Measurements from ENCODE around the gene CLK2. TPM values are rescaled to one million over a fixed set of nuclear protein-coding genes. Genes with fewer than 3 reads are reported as not detected.

The CLK2 gene
- total and polyA plus RNA-seq, 4 donors = 8.3 to 28.2 (median 14.8) TPM

- no peak for TF ChIP-seq JUND (IDR thresholded peaks at IDR 0.05)
- TF ChIP-seq YY1 (IDR thresholded peaks at IDR 0.05) = peak; percentile 72
- TF ChIP-seq RXRA (IDR thresholded peaks at IDR 0.05) = peak in 1 of 2 donors; percentile 12
- no peak for TF ChIP-seq CTCF (IDR thresholded peaks at IDR 0.05; ENCODE audit: low read depth, low read length, missing input control)
- peak; percentile 11 to 31 for TF ChIP-seq HNF4A (conservative IDR thresholded peaks at IDR 0.05)
- no peak for TF ChIP-seq FOXA2 (IDR thresholded peaks at IDR 0.05)
- TF ChIP-seq SP1 (IDR thresholded peaks at IDR 0.05) = peak; percentile 49
- no peak for TF ChIP-seq FOXA1 (IDR thresholded peaks at IDR 0.05)
- TF ChIP-seq TAF1 (conservative IDR thresholded peaks at IDR 0.05) = no peak
- no peak for TF ChIP-seq GABPA (IDR thresholded peaks at IDR 0.05 in 1 of 2, conservative IDR thresholded peaks at IDR 0.05 in 1 of 2)
Measured at GRCh38 chr1:155304558-155305063, 31.3 kb upstream of the CLK2 start (continued).

- TF ChIP-seq RXRA (IDR thresholded peaks at IDR 0.05) = no peak
- TF ChIP-seq EGR1 (IDR thresholded peaks at IDR 0.05; ENCODE audit: low read depth in 2 of 2) = no peak
- TF ChIP-seq FOXA1 (IDR thresholded peaks at IDR 0.05) = no peak
- TF ChIP-seq MAX (IDR thresholded peaks at IDR 0.05) = no peak
- TF ChIP-seq HNF4A (conservative IDR thresholded peaks at IDR 0.05) = no peak
- no peak for TF ChIP-seq REST (IDR thresholded peaks at IDR 0.05)
- TF ChIP-seq RAD21 (IDR thresholded peaks at IDR 0.05) = no peak
- TF ChIP-seq SP1 (IDR thresholded peaks at IDR 0.05) = no peak
- TF ChIP-seq ATF3 (IDR thresholded peaks at IDR 0.05) = no peak
- TF ChIP-seq NR2F2 (IDR thresholded peaks at IDR 0.05) = no peak
- TF ChIP-seq FOXA2 (IDR thresholded peaks at IDR 0.05) = no peak
- no peak for TF ChIP-seq GABPA (IDR thresholded peaks at IDR 0.05 in 1 of 2, conservative IDR thresholded peaks at IDR 0.05 in 1 of 2)
- TF ChIP-seq TAF1 (conservative IDR thresholded peaks at IDR 0.05) = no peak
- no peak for TF ChIP-seq JUND (IDR thresholded peaks at IDR 0.05)
- no peak for TF ChIP-seq CTCF (IDR thresholded peaks at IDR 0.05; ENCODE audit: low read depth, low read length, missing input control)
- H3K9ac ChIP-seq (ENCODE audit: low read depth in 1 of 2, low read length in 2 of 2) = peak within 1 kb of the TSS; percentile 38 to 60
- peak within 1 kb of the TSS; percentile 86 to 88 for H3K27ac ChIP-seq (ENCODE audit: low read depth in 1 of 2, low read length in 2 of 2)
- H3K9me3 ChIP-seq (ENCODE audit: control insufficient read depth in 4 of 4, low read length in 3 of 4) = no peaks in the 10 kb centered on the region
- DNase-seq (ENCODE audit: low spot score) = no peak
- H3K36me3 ChIP-seq (ENCODE audit: control insufficient read depth in 4 of 4, insufficient read depth in 3 of 4, low read depth in 1 of 4, low read length in 3 of 4) = no peaks in the 10 kb centered on the region
- peak within 1 kb of the TSS; percentile 6 to 56 (median 50) for H3K4me3 ChIP-seq (ENCODE audit: low read depth in 1 of 3, low read length in 3 of 3)
- no peaks in the 10 kb centered on the region for H3K27me3 ChIP-seq (ENCODE audit: control insufficient read depth in 4 of 4, insufficient read depth in 4 of 4, low read length in 3 of 4)
- 76% methylated on average over 5 of the region's 5 CpGs for WGBS
- peaks cover 7 to 37% (median 22%) of the 10 kb centered on the region in 4 donors for H3K4me1 ChIP-seq (ENCODE audit: control insufficient read depth in 4 of 4, insufficient read depth in 4 of 4, low read length in 3 of 4)
Measured at GRCh38 chr1:155301342-155301841, 28.1 kb upstream of the CLK2 start, which contains the start of gene PKLR. Gene PKLR, minus strand, starts transcription at chr1:155301438. Its CDS starts 43 bp downstream, at chr1:155301395.
